Central memory CD4-positive, alpha-beta T cell (primary cell): ENCODE measurements around the gene ZNF367.
A peak's percentile ranks its signal among the peaks of the same experiment; 100 is the strongest.

Source experiments
- DNase-seq: peaks from one replicate; pipeline ENCODE4 v3.0.0; 2022

The ZNF367 gene

DNA sequence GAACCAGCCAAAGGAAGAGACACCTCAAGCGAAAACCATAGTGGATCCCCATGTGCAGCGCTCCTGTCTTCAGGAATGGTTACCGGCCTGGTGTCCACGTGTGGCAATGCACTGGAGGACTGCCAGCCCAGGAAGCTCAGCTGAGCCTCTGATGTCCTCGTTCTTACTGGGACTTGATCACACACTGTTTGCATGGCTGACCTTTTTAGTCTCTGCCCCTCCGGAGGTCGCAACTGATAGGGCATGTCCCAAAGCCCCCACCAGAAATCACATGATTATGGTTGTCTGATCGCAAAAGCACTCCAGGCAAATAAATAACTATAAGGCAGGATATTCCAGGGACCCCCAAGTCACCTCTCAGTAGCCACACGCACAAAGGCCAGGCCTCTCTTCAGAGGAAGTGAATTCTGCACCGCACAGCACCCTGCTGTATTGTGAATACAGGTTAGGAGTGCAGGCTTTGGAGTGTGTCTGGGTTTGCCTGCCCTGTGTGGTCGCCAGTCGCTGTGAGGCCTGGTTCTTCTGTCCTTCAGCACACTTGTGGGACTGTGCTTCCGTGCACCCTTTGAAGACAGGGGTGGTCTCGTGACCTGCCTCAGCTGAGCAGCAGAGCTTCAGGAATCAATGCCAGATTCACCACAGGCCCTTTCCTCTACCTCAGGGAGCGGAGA lies 18.4 kb upstream of the ZNF367 start:
- no peak for DNase-seq

DNA sequence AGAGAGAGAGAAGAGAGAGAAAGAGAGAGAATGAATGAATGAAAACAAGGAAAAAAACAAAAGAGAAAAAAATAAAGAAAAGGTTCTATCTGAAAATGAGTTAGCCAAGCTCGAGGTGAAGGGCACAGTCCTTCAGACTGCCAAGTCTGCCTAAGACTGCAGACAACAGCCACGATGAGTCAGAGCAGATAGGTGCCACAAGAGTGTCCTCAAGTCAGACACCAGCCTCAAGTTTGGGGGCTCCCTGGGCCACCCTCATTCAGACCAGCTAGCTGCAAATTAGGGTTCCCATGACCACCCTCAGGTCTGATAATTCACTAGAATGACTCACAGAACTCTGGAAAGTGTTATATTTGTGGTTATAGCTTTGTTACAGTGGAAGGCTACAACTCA lies 17.9 kb upstream of the ZNF367 start:
- no peak for DNase-seq

DNA sequence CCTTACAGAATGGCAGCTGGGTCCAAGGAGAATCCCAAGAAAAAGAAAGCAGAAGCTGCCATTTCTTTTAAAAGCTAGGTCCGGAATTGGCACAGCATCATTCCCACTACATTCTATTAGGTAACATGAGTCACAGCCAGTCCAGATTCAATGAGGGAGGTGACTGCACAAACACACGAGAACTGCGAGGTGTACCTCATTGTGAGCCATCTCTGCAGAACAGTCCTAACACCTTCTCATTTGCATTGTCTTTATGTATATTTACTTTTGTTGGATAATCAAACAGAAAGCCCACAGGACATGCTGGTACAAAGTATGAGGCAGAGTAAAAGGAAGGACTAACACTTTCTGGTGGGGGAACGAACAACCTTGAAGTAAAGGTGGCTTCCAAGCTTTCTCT lies 17.2 kb upstream of the ZNF367 start:
- no peak for DNase-seq

DNA sequence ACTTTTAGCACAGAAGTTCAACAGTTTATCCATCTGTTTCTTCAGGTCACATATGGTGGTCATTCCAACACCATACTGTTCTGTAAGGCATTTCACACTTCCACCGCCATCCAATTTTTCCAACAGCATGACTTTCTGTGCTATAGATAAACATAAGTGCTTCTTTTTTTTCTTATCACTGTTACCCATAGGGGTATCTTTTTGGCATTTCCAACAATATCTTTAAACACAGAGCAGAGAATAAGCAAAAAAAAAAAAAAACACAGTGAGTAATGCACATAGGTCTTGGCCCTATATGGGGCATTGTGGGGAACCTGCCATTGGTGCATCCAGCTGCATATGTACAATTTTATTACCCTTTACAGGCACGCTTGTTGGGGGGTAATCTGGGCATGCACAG lies 12.2 kb upstream of the ZNF367 start:
- no peak for DNase-seq

DNA sequence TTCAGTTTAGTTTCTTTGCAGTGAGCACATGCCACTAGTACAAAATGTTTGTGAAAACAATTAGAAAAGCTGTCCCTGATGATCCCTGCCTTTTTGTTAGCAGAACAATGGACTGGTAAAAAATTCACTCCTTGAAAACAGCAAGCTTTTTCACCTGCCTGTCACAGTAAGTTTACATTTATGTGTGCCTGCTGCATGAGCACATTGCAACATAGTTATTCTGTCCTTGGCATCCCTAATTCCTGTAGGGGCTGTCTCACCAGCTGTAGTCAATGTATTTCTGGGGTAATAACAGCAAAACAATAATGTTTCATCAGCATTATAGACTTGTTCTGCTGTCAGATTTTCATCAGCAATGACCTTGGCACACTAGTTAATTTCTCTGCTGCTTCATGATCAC lies 11.6 kb upstream of the ZNF367 start:
- no peak for DNase-seq

DNA sequence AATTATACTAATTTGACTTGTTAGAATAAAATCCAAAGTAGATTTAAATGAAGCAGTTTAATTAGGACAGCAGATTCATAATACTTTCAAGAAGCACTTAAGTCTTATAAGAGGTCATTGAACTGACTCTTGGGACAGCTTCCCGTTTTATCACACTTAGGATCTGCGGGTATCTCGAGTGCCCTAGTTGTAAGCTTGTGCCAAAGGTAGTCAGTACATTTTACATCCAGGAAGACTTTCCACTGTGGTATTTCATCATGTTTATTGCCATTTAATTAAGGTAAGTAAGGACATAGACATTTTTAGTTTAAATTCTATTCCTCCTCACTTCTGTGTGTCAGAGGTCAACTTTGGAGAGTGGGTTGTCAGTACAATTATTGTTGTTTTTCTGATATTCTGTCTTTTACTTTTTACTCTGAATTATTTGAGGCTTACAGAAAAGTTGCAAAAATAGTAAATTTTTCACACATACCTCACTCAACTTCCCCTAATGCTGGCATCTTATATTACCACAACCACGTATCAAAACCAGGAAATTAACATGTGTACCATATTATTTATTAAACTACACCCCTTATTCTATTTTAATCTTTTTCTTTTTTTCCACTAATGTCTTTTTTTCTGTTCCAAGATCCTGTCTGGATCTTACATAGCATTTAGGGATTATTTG lies 7.5 kb upstream of the ZNF367 start:
- no peak for DNase-seq

DNA sequence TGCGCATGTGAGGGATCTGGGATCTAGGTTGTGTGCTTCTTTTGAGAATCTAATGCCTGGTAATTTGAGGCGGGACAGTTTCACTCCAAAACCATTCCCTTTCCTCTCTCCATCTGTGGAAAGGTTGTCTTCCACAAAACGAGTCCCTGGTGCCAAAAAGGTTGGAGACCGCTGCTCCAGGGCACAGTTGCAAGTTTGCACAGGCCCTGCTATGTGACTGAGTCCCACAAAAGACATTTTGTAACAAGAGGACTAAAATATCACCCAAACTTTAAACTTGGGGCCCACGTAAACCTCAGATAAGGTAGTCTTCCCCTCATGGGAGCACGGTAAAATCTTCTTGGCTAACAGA lies 5.8 kb upstream of the ZNF367 start:
- no peak for DNase-seq

DNA sequence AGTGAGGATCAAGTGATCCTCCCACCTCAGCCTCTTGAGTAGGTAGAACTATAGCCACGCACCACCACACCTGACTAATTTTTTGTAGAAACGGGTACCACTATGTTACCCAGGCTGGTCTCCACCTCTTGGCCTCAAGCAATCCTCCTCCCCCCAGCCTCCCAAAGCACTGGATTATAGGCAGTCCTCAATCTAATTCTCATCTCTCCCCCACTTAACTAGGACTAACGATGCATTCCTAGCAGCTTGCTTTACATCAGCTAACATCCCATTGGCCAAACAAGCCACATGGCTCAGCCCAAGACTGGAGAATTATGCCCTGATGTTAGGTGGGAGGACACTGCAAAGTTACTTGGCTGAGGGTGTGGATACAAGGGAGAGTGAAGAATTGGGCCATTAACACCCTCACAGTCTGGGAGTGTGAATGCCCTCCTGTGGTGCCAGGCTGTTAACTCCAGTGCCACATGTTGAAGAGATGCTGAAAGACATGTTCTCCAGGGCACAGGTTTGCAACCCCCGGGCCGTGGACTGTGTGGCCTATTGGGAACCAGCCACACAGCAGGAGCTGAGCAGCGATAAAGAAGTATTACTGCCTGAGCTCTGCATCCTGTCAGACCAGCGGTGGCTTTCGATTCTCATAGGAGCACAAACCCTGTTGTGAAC lies 5.3 kb upstream of the ZNF367 start:
- DNase-seq, result no peak

DNA sequence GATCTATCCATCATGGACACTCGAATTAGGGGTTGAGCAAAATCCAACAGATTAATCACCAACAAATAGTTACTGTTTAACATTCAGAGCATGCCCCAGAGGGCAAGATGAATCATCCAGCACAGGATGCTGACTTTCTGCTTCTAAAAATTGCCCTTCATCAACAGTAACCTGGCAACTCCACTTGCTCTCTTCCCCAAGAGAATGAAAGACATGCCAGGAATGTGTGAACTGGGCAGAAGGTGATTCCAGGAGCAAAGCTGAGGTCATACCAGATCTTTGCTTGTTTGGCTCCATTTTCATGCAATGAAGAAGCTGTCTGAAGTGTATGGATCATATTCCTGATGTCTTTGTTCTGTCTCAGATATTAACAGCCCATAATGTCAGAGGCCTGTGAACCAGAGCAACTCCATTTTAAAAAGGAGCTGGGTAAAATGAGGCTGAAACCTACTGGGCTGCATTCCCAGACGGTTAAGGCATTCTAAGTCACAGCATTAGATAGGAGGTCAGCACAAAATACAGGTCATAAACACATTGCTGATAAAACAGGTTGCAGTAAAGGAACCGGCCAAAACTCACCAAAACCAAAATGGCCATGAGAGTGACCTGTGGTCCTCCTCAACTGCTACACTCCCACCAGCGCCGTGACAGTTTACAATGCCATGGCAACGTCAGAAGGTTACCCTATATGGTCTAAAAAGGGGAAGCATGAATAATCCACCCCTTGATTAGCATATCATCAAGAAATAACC lies 2.5 kb upstream of the ZNF367 start:
- DNase-seq, result no peak

DNA sequence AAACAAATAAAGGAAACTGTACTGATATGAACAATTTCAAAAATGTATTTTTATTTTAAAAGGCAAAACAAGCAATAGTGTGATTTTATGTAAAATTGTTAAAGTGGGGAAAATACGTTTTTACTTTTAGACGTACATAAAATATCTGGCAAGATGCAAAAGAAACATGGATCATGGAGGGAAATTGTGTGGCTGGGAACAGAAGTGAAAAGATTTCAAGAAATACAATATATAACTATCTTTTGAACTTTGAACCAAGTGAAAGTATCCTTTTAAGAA lies 1.5 kb upstream of the ZNF367 start:
- no peak for DNase-seq

DNA sequence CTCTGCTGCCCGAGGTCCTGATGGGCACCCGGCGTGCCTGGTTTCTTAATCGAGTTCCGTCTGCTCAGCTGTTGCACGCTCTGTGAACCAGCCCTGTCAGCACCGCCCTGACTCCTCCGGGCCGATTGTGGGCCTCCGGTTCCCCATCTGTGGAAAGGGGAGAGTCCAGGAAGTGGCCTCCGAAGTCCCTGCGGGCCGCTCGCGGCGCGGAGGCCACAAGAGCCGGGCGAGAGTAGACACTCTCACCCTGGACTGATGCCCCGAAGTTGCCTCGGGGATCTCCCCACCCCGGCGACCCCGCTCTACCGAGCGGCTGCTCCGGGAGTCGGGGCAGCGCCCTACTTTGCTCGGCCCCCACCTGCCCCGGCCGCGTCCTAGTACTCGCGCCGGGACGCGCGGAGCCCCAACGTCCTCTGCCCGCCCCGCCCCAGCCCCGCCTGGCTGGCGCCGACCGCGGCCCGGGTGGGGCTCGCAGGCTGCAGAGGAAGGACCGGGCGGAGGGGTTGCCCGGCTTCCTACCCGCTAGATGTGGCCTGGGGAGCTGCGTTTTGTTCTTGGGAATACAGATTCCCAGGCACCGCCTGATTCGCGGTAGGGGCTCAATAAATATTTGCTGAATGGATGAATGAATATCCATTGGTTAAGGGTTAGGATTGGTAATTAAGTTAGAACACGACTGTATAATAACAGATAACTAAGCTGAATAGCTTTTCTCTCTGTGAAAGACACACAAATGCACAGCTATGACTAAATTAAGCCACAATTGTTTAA lies 935 bp upstream of the ZNF367 start:
- DNase-seq, result peak; percentile 53

DNA sequence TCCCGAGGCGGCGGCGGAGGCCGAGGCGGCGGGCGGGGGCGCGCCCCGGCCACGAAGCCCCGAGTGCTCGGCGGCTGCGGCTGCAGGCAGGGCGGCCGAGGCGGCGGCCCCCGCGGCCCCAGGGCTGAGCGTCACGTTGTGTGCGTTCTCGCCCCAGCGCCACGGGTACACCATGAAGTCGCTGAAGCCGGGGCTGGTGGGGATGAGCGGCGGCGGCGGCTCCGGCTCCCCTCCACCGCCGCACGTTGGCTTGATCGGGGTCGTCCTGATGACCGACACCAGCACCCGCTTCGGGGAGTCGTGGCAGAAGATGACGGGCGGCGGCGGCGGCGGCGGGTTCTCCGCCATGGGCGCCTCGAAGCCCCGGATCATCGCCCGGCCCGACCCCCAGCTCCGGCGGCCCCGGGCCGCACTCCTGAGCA lies 498 bp downstream of the ZNF367 start:
- DNase-seq, result no peak

DNA sequence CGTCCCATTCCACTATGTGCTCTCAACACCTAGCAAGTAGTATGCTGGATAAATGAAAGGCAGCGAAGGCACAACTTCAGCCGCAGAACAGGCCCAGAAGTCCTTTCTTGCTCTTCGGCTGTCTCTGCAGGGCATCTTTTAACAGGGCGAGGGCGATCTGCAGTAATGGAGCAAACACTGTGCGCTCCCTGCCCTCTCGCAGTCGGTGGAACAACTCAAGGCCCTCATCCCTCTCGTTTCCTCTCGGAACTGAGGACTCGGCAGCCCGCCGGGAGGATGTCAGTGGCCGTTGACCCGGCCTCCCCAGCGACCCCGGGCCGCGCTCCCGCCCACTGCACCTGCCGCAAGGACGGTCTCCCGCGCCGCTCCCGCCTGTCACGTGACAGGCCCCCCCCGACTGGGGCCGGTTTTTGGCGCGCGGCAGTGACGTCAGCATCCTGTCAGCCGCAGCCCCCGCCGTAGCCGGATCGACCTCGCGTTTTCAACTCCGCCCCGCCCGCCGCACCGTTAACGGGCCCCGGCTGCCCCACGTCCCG lies 1.1 kb downstream of the ZNF367 start:
- peak; percentile 86 for DNase-seq

DNA sequence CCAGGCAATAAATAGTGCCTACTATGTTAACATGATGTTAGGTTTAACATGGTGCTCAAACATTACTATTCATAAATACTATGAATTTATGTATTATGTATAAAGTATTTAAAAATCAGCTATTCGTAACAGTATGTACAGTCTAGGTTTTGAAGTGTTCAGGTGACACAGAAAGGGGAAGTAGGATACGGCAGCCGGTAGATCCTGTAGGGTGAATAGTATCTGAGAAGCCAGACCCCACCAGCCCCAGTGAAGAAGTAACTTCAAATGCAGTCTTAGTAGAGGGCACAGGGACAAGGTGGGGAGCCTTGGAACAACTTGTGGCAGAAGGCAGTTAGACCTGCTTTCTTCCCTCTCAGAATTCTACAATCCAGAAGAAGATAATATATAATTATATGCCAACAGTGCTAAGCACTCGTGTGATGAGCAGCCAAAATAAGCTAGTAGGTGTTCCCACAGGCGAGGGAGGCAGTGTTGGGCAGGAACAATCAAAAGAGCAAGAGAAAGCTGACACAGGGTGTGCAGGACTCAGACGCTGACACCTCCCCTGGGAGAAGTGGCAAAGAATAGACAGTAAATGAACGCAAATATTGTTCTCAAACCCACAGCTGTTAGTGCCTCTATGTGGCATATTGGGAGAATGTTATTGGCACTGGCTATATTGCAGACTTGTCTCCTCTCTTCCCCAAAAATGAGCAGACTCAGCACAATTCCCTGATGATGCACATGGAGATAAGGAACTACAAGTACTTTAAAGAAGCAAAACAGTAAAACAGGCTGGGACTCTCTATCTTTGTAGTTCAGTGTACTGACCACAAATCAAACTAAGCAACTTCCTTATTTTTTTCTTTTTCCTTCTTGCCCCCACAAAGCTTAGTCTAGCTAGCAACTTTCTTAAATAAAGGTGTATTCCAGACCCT lies 4.6 kb downstream of the ZNF367 start:
- no peak for DNase-seq

DNA sequence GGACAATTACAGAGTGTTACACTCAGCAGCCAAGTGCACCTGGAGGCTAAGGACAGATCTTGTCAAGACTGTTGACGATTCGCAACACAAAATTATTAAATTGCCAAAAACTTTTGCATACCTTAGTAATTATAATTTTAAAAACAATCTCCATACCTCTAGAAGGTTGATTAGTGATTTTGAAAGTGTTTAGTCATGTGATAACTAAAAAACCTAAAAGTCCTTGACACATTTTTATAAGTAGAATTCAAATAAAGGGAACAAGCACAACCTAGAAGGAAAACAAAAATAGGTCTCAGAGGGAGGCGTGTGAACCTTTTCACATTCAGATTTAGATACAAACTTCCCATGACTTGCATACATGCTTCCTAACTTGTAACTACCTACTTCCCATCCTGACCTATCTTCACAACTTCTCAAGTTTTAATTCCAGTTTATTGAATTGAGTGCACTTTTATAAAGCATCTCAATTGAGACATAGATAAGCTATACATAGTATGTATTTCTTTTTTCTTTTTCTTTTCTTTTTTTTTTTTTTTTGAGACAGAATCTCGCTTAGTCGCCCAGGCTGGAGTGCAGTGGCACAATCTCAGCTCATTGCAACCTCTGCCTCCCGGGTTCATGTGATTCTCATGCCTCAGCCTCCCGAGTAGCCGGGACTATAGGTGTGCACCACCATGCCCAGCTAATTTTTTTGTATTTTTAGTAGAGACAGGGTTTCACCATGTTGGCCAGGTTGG lies 5.8 kb downstream of the ZNF367 start:
- no peak for DNase-seq

DNA sequence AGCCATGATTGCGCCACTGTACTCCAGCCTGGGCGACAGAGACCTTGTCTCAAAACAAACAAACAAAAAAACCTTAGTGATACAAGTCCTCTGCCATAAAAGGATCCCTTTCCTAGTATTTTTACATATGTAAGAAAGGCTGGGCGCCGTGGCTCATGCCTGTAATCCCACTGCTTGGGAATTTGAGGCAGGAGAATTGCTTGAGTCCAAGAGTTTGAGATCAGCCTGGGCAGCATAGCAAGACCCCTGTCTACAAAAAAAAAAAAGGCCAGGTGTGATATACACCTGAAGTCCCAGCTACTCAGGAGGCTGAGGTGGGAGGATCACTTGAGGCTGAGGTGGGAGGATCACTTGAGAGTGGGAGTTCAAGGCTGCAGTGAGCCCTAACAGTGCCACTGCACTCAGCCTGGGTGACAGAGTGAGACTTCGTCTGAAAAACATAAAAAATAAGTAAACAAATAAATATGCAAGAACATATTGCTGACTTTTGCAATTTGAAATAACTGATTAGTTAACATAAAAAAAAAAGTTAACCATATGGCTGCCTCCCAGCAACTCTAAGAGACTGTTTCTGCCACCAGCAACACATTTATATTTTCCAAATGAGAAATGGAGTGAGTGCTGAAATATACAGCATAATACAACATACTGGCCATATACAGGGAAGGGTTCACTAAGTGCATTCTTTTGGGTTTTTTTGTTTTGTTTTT lies 6.9 kb downstream of the ZNF367 start:
- DNase-seq, result no peak

DNA sequence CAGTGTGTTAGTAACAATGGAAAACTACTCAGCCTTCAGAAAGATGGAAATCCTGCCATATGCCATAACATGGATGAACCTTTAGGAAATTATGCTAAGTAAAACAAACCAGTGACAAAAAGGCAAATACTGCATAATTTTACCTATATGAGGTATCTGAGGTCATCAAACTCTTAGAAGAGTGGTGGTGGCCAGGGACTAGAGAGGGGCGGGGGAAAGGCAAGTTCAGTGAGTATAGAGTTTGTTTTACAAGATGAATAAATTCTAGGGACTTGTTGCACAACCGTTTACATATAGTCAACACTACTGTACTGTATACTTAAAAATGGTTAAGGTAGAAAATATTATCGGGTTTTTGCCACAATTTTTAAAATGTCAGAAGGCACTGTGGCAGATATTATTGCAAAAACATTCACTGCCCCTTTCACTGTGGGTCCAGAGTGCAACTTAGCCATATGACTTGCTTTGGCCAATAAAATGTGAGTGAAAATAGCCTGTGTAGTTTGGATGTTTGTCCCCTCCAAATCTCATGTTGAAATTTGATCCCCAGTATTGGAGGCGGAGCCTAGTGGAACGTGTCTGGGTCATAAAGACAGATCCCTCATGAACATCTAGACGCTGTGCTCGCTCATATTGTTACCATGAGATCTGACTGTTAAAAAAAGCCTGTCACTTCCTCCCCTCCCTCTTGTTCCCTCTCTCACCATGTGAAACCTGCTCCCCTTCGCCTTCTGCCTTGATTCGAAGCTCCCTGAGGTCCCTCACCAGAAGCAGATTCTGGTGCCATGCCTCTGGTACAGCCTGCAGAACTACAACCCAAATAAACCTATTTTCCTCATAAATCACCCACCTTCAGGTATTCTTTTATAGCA lies 9.5 kb downstream of the ZNF367 start:
- DNase-seq, result no peak

DNA sequence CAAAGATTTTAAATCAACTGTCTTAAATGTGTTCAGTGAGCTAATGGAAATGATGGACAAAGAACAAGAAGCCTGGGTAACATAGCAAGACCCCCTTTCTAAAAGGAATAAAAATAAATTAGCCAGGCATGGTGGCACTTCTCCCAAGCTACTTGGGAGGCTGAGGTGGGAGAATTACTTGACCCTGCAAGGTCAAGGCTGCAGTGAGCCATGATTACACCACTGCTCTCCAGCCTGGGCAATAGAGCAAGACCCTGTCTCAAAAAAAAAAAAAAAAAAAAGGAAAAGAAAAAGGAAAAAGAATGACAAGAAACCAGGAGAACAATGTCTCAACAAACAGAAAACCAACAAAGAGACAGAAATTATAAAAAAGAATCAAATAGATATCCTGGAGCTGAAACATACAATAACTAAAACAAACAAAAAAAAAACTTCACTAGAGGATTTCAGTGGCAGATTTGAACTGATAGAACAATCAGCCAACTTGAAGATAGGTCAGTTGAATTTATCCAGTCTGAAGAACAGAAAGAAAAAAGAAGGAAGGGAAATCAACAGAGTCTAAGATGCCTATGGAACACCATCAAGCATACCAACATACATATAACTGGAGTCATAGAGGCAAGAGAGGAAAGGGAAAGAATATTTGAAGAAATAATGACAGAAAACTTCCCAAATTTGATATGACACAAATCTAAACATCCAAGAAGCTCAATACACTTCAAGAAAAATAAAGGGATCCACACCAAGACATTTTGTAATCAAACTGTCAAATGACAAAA lies 17.8 kb downstream of the ZNF367 start:
- DNase-seq, result no peak

DNA sequence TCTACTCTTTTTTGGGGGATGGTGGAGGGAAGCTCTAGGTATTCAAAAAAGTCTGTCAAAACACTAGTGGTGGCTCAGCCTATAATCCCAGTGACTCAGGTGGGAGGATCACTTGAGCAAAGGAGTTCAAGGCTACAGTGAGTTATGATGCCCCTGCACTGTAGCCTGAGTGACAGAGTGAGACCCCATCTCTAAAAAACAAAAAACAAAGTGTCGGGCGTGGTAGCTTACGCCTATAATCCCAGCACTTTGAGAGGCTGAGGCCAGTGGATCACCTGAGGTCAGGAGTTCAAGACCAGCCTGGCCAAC lies 18.9 kb downstream of the ZNF367 start:
- no peak for DNase-seq
